HS-5 (cell line): ENCODE data around the gene PARD3.

ENCODE experiments used
- DNase-seq: peaks from one replicate; pipeline ENCODE4 v3.0.0-alpha.2; 2012; ENCODE audit warnings: low read depth

Gene PARD3

GRCh38 chr10:34580214-34580613 lies 234.9 kb downstream of the PARD3 start:
- DNase-seq: no peak

DNA sequence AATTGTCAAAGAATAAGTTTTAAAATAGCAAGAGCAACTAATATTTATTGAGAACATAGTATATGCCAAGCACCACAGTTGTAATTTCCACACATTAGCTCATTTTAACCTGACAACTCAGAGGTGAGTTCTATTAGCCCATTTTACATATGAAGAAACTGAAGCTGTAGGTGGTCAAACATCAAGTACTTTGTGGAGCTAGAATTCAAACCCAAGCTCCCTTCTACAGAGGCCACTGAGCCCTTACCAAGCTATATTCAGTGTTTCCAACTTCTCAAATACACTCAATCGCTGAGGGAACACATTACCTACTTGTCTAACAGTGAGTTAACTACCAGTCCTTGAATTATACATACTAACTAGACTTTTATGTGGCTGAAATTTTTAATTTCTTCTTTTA lies 236.6 kb downstream of the PARD3 start:
- DNase-seq: no peak

GRCh38 chr10:34576797-34577196 lies 238.3 kb downstream of the PARD3 start:
- no peak for DNase-seq

DNA sequence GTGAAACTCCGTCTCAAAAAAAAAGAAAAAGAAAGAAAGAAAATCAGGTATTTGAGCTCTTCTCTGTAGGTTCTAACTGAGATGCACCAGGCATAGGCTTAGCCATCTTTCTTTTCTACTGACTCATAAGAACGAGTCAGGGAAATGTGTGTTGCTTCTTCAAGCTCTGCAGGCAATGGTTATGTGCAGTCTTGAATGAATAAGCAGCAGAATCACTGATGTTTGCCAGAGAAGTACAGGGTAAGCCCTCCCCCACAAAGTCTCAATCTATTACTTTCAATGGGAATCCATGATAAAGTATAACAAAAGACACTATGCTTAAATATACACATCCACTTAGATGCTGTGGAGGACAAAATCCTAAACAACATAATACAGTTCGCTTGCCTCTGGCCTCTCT lies 239.2 kb downstream of the PARD3 start:
- DNase-seq: no peak

- DNase-seq: no peak
These were observed 240.7 kb downstream of the PARD3 start for GRCh38 chr10:34574353-34574934.

DNA sequence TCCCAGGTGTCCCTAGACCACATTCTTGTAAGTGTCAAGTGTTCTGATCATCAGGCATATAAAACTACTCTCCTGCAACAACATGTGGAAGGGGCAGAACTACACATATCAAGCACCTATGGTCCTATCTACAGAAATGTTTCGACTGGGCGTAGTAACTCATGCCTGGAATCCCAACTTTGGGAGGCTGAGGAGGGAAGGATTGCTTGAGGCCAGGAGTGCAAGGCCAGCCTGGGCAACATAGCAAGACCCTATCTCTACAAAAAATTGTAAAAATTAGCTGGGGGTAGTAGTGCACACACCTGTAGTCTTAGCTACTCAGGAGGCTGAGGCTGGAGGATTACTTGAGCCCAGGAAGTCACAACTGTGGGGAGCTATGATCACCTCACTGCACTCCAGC lies 244.2 kb downstream of the PARD3 start:
- no peak for DNase-seq

DNA sequence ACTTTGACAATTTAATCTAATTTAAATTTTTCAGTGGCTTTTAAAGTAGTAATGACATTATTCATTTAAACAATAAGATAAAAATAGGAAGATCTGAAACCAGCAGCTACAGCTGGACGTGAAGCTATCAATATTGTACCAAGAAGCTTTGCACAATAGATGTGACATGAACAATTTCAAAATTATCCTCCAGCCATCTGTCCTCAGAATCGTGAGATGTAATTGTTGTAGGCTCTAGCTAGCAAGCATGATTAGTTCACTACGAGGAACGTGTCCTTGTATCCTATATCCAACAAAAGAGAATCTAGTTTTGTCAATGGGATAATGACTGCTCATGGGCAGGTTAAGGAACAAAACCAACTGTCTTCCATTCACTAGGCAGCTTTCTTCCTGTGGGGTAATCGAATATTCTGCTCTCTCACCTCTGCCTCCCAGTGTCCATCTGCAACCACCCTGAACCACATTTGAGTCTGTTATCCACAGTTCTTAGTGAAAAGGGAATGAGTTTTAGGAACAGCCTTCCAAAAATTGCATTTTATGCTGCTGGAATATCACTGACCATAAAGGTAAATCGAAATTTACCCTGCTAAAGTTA lies 247.3 kb downstream of the PARD3 start:
- DNase-seq: no peak

DNA sequence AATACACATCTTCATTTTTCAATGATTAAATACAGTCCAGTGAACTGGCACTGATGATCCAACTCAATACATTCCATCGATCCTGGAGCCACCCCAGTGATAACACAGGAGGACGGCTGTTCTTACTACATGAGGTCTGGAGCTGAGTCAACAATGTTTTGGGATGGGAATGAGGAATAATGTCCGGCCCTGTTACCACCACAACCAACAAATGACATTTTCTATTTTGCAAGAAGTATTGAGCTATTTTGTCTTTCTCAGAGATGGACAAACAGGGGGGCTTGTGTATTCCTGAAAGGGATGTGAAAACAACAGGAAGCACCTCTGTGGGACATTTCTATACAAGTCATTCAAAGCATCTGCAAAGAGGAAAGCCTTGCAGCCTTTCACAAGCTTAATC lies 249.2 kb downstream of the PARD3 start:
- no peak for DNase-seq

GRCh38 chr10:34558093-34558583 lies 257.0 kb downstream of the PARD3 start:
- DNase-seq: no peak

- DNase-seq: no peak
These were observed 257.9 kb downstream of the PARD3 start for GRCh38 chr10:34557173-34557572.

- no peak for DNase-seq
These were observed 259.4 kb downstream of the PARD3 start for GRCh38 chr10:34555653-34556052.

DNA sequence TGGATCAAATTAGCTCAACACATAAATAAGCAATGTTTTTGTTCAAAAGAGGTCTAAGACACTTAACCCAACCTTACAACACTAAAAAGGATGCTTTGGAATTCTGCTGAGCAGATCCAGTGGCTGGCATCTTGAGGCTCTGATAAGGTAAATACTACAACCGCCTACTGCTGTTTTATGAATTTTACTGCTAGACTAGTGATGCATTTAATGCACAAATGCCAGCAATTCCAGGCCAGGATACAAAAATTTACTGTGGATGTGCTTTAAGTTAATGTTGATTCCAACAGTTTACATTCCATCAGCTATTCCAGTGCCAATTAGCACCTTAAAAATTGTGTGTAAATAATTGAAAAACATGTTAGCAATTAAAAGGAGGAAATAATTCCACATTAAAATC lies 261.3 kb downstream of the PARD3 start:
- DNase-seq: no peak

DNA sequence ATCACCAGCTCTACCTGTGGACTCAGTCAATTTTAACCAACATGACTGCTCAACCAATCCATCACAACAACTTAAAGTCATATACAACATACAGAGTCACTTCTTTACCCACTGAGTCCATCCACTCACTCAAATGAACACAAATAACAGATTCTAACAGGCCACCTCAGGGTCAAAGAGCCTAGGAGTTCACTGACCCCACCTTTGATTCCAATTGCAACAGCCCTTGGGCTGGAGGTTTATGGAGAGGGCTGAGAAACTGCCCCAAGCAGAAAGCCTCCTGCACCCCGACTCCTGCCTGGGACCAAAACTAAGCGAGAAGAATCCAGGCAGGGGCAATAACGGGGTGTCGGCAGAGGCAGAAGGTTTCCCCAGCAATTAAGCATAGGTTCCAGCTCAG lies 263.8 kb downstream of the PARD3 start:
- DNase-seq: no peak

DNA sequence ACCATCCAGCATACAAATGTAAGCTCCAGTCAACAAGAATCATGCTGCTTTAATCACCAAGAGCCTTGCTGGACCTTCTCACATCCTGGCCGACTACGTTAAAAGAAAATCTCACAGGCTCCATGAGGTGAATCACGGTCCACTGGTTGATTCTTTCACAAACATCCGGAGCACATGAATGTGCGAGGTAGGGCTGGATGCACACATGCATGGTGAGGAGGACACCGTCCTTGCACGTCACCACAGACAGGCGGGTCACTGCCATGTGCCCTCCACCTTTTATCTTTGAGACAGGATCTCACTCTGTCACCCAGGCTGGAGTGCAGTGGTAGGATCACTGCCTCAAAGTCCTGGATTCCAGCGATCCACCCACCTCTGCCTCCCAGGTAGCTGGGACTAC lies 265.1 kb downstream of the PARD3 start:
- no peak for DNase-seq

DNA sequence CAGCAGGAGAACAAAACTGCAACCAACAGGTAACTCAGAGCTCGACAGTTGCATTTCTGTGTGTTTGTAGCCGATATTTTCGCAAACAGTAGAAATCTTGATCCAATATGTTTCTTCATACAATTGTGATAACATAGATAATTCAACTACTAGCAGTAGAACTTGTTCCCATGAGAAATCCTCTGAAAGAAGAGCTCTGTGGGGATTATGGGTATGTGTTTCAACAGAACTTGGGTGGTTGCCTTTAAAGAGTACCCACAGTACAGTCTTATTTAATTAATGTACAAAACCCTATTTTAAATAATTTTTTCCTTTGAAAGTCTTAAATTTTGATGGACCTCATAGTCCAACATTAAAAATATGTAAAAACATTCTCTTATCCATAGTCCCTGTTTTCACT lies 266.1 kb downstream of the PARD3 start:
- no peak for DNase-seq

GRCh38 chr10:34548466-34548865 lies 266.6 kb downstream of the PARD3 start:
- no peak for DNase-seq

GRCh38 chr10:34547695-34548094 lies 267.4 kb downstream of the PARD3 start:
- no peak for DNase-seq

- DNase-seq: no peak
These were observed 267.8 kb downstream of the PARD3 start for GRCh38 chr10:34547291-34547690.

GRCh38 chr10:34544400-34544799 lies 270.7 kb downstream of the PARD3 start:
- no peak for DNase-seq

- DNase-seq: no peak
These were observed 271.4 kb downstream of the PARD3 start for GRCh38 chr10:34543716-34544115.

DNA sequence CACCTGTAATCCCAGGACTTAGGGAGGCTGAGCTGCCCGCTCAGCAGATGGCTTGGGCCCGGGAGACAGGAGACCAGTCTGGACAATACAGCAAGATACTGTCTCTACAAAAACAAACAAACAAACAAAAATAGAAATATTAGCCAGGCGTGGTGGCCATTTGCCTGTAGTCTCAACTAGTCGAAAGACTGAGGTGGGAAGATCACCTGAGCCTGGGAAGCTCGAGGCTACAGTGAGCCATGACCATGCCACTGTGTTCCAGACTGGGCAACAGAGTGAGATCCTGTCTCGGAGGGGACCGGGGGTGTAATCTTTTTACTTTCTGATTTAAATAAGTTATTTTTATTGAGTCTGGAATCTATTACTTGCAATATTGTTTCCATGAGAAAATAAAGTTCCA lies 274.6 kb downstream of the PARD3 start:
- no peak for DNase-seq

- no peak for DNase-seq
These were observed 275.4 kb downstream of the PARD3 start for GRCh38 chr10:34539533-34540315.

GRCh38 chr10:34538281-34538829 lies 276.7 kb downstream of the PARD3 start:
- DNase-seq: no peak
